K562 (cell line): ENCODE data around the gene UBL7. TPM values are rescaled to one million over a fixed set of nuclear protein-coding genes. Genes with fewer than 3 reads are reported as not detected.

Experiments
- CXXC5 ChIP-seq: fragments of 250-450 bp; sonication (Bioruptor Pico); IDR thresholded peaks from 2 replicates; pipeline ENCODE4 v1.8.0; 2022; ENCODE audit warnings: inconsistent platforms, mild to moderate bottlenecking, moderate library complexity
- ELF1 ChIP-seq: fragments of 200-800 bp; sonication (Bioruptor generic); IDR thresholded peaks from 2 replicates; pipeline ENCODE4 v1.6.1; 2016; ENCODE audit warnings: missing genetic modification characterization, missing compliant biosample characterization
- HCFC1 ChIP-seq: IDR thresholded peaks from 2 replicates; pipeline ENCODE4 v1.6.1; 2012; ENCODE audit warnings: low read depth, low read length, improper control_type of control experiment
- MTA3 ChIP-seq: fragments of 450-650 bp; formaldehyde crosslinking; IDR thresholded peaks from 2 replicates; pipeline ENCODE4 v1.6.1; 2017; ENCODE audit warnings: mild to moderate bottlenecking, borderline replicate concordance
- ZBTB8A ChIP-seq: fragments of 450-650 bp; IDR thresholded peaks from 2 replicates; pipeline ENCODE4 v1.6.1; 2018; ENCODE audit warnings: mild to moderate bottlenecking, moderate library complexity; ENCODE audit not compliant: partially characterized antibody
- ZNF134 ChIP-seq: fragments of 250-450 bp; sonication (Bioruptor Pico); conservative IDR thresholded peaks from 2 replicates; pipeline ENCODE4 v1.4.0; 2020
- ZNF324 ChIP-seq: fragments of 250-450 bp; sonication (Bioruptor Pico); IDR thresholded peaks from 2 replicates; pipeline ENCODE4 v1.4.0; 2020; ENCODE audit warnings: mild to moderate bottlenecking
- polyA plus RNA-seq, 8 experiments: library from polyadenylated mRNA; depleted of rRNA in 4 of 8; stranded (reverse) in 5 of 8; unstranded in 3 of 8; fragments of >200 nt; fragmentation: Nextera tagmentation in 2 of 8; fragmentation: Illumina TruSeq in 1 of 8; extraction: Ambion mirVana in 2 of 8; extraction: Trizol in 1 of 8; gene quantifications; 2 replicates each; pipeline versions ENCODE4 v1.2.1 to v1.2.3, GENCODE V29; 2011 to 2014; ENCODE audit warnings: inconsistent platforms in 1 of 8, missing spikeins in 1 of 8
- total RNA-seq, 7 experiments: library from RNA; depleted of rRNA in 6 of 7; stranded (reverse); fragments of >200 nt in 6 of 7; fragmentation: Illumina TruSeq in 2 of 7; extraction: Trizol in 2 of 7; gene quantifications; 2 replicates each; pipeline versions ENCODE4 v1.2.1 to v1.2.3, GENCODE V29; 2011 to 2021; ENCODE audit warnings: low replicate concordance in 1 of 7
- TF ChIP-seq, protein P1 (sequence below): fragments of 450-650 bp; IDR thresholded peaks from 2 replicates; pipeline ENCODE4 v1.6.1; 2016; ENCODE audit warnings: low read depth
- TF ChIP-seq, protein P2 (sequence below): sonication (generic); formaldehyde crosslinking; IDR thresholded peaks from 2 replicates; pipeline ENCODE4 v1.8.0; 2022; ENCODE audit warnings: mild to moderate bottlenecking, low read depth, missing genetic modification reagents
- TF ChIP-seq, protein P3 (sequence below): fragments of 250-450 bp; sonication (Bioruptor Pico); IDR thresholded peaks from 2 replicates; pipeline ENCODE4 v1.4.0; 2020; ENCODE audit warnings: mild to moderate bottlenecking, moderate library complexity
- TF ChIP-seq, protein P4 (sequence below): sonication (generic); IDR thresholded peaks from 2 replicates; pipeline ENCODE4 v1.6.1; 2016
- TF ChIP-seq, protein P5 (sequence below): fragments of 450-650 bp; IDR thresholded peaks from 2 replicates; pipeline ENCODE4 v1.6.1; 2016; ENCODE audit warnings: borderline replicate concordance

The UBL7 gene
- total and polyA plus RNA-seq, 9 of the 15 experiments (the other 6 are each of a cell fraction or from before 2014, with no cell fraction given) = 19.2 to 63.4 (median 44.9) TPM

DNA sequence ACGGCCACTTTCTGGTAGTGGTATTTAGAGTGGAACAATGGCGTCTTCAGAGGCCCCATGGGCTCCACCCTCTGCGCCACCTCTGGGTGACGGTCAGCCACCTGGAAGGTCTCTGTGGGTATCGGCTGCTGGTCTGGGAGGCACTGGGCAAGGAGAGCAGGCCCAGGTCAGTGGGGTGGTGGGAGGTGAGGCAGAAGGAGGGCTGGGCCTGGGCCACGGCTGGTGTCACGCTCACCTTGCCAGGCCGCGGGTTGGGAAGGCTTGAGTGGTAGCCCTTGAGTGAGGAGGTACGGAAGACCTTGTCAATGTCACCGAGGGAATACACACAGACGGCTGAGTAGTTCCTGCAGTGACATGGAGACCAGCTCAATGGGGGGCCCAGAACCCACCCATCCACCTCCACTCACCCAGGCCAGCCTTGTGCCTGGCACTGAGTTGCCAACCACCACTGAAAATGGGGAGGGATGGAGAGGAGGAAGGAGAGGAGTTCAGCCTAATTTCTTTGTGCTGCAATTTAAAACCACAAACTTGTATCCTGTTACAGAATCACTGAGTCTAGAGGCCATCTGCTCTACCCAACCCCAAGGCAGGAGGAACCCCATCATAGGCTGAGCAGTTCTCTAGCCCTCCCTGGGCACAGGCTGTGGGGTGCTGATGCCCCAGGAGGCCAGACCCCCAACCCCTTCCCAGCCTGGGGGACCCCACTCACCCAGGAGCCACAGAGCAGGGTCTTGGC is 46.2 kb downstream of the UBL7 start (continued):
- TF ChIP-seq, protein P1, sequence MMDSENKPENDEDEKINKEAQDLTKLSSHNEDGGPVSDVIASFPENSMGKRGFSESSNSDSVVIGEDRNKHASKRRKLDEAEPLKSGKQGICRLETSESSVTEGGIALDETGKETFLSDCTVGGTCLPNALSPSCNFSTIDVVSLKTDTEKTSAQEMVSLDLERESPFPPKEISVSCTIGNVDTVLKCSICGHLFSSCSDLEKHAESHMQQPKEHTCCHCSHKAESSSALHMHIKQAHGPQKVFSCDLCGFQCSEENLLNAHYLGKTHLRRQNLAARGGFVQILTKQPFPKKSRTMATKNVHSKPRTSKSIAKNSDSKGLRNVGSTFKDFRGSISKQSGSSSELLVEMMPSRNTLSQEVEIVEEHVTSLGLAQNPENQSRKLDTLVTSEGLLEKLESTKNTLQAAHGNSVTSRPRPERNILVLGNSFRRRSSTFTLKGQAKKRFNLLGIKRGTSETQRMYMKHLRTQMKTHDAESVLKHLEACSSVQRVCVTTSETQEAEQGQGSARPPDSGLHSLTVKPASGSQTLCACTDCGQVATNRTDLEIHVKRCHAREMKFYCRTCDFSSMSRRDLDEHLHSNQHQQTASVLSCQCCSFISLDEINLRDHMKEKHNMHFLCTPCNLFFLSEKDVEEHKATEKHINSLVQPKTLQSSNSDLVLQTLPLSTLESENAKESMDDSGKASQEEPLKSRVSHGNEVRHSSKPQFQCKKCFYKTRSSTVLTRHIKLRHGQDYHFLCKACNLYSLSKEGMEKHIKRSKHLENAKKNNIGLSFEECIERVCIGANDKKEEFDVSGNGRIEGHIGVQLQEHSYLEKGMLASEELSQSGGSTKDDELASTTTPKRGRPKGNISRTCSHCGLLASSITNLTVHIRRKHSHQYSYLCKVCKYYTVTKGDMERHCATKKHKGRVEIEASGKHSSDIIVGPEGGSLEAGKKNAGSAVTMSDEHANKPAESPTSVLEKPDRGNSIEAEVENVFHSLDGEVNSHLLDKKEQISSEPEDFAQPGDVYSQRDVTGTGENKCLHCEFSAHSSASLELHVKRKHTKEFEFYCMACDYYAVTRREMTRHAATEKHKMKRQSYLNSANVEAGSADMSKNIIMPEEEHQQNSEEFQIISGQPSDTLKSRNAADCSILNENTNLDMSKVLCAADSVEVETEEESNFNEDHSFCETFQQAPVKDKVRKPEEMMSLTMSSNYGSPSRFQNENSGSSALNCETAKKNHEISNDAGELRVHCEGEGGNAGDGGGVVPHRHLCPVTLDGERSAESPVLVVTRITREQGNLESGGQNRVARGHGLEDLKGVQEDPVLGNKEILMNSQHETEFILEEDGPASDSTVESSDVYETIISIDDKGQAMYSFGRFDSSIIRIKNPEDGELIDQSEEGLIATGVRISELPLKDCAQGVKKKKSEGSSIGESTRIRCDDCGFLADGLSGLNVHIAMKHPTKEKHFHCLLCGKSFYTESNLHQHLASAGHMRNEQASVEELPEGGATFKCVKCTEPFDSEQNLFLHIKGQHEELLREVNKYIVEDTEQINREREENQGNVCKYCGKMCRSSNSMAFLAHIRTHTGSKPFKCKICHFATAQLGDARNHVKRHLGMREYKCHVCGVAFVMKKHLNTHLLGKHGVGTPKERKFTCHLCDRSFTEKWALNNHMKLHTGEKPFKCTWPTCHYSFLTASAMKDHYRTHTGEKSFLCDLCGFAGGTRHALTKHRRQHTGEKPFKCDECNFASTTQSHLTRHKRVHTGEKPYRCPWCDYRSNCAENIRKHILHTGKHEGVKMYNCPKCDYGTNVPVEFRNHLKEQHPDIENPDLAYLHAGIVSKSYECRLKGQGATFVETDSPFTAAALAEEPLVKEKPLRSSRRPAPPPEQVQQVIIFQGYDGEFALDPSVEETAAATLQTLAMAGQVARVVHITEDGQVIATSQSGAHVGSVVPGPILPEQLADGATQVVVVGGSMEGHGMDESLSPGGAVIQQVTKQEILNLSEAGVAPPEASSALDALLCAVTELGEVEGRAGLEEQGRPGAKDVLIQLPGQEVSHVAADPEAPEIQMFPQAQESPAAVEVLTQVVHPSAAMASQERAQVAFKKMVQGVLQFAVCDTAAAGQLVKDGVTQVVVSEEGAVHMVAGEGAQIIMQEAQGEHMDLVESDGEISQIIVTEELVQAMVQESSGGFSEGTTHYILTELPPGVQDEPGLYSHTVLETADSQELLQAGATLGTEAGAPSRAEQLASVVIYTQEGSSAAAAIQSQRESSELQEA = no peak
- TF ChIP-seq, protein P2, sequence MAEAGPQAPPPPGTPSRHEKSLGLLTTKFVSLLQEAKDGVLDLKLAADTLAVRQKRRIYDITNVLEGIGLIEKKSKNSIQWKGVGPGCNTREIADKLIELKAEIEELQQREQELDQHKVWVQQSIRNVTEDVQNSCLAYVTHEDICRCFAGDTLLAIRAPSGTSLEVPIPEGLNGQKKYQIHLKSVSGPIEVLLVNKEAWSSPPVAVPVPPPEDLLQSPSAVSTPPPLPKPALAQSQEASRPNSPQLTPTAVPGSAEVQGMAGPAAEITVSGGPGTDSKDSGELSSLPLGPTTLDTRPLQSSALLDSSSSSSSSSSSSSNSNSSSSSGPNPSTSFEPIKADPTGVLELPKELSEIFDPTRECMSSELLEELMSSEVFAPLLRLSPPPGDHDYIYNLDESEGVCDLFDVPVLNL (CRISPR knock-in tag) = no peak
- no peak for TF ChIP-seq ZBTB8A
- no peak for TF ChIP-seq ZNF134
- TF ChIP-seq, protein P3, sequence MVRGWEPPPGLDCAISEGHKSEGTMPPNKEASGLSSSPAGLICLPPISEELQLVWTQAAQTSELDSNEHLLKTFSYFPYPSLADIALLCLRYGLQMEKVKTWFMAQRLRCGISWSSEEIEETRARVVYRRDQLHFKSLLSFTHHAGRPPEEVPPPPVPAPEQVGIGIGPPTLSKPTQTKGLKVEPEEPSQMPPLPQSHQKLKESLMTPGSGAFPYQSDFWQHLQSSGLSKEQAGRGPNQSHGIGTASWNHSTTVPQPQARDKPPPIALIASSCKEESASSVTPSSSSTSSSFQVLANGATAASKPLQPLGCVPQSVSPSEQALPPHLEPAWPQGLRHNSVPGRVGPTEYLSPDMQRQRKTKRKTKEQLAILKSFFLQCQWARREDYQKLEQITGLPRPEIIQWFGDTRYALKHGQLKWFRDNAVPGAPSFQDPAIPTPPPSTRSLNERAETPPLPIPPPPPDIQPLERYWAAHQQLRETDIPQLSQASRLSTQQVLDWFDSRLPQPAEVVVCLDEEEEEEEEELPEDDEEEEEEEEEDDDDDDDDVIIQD (CRISPR knock-in tag) = no peak
- TF ChIP-seq HCFC1 = no peak
- TF ChIP-seq, protein P4, sequence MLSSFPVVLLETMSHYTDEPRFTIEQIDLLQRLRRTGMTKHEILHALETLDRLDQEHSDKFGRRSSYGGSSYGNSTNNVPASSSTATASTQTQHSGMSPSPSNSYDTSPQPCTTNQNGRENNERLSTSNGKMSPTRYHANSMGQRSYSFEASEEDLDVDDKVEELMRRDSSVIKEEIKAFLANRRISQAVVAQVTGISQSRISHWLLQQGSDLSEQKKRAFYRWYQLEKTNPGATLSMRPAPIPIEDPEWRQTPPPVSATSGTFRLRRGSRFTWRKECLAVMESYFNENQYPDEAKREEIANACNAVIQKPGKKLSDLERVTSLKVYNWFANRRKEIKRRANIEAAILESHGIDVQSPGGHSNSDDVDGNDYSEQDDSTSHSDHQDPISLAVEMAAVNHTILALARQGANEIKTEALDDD = no peak
- no peak for TF ChIP-seq CXXC5 (CRISPR knock-in tag)
- no peak for TF ChIP-seq ZNF324 (CRISPR knock-in tag)
- TF ChIP-seq, protein P5, sequence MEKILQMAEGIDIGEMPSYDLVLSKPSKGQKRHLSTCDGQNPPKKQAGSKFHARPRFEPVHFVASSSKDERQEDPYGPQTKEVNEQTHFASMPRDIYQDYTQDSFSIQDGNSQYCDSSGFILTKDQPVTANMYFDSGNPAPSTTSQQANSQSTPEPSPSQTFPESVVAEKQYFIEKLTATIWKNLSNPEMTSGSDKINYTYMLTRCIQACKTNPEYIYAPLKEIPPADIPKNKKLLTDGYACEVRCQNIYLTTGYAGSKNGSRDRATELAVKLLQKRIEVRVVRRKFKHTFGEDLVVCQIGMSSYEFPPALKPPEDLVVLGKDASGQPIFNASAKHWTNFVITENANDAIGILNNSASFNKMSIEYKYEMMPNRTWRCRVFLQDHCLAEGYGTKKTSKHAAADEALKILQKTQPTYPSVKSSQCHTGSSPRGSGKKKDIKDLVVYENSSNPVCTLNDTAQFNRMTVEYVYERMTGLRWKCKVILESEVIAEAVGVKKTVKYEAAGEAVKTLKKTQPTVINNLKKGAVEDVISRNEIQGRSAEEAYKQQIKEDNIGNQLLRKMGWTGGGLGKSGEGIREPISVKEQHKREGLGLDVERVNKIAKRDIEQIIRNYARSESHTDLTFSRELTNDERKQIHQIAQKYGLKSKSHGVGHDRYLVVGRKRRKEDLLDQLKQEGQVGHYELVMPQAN = no peak
- TF ChIP-seq MTA3 = no peak
- no peak for TF ChIP-seq ELF1 (tag)
